ENCODE results near the gene TAGLN. TPM values are rescaled to one million over a fixed set of nuclear protein-coding genes. Genes with fewer than 3 reads are reported as not detected.

The TAGLN gene
- total and polyA plus RNA-seq, 9 of the 15 experiments (the other 6 are each of a cell fraction or from before 2014, with no cell fraction given) = 0.21 to 4.9 (median 1.1) TPM

DNA sequence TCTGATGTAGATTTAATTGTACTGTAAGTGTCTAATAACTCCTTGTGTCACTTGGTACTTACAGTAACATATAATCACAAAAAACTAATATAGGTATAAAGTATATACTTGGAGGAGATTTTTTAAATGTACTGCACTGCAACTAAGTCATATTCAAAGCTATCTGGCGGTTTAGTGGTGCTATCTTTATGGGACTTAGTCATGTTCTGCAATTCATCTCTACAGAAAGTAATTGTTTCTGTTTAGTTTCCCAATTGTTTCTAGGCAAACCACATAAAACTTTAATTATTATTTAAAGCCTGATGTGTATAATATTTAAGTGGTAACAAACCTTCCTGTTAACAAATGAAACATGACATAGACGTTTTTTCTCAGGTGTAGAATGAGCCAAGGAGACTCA, 47.1 kb upstream of the TAGLN start (continued):
- no peak for TF ChIP-seq ARID3B (CRISPR knock-in tag; IDR thresholded peaks at IDR 0.05; ENCODE audit: borderline replicate concordance)
- TF ChIP-seq ZNF282 (CRISPR knock-in tag; IDR thresholded peaks at IDR 0.05) = no peak

- 97% methylated on average over 5 of the region's 5 CpGs for WGBS (ENCODE audit: insufficient coverage, low coverage, missing lambda C conversion rate)
- in situ Hi-C loops (cut with MboI) = no loop called here
- H3K36me3 ChIP-seq (ENCODE audit: control insufficient read depth, insufficient read depth, low read length) = peaks cover 68% of the 10 kb centered on the region
Measured at GRCh38 chr11:117154468-117154867, 44.7 kb upstream of the TAGLN start.

More at GRCh38 chr11:117154468-117154867, 44.7 kb upstream of the TAGLN start:
- H3K9me1 ChIP-seq (ENCODE audit: control insufficient read depth, insufficient read depth, low read length) = no peaks in the 10 kb centered on the region
- H3K79me2 ChIP-seq (ENCODE audit: control insufficient read depth, insufficient read depth, low read length) = peaks cover 94% of the 10 kb centered on the region
- no TSS peak for BruUV-seq (replicated peaks)
- no peak for TF ChIP-seq PREB (CRISPR knock-in tag; IDR thresholded peaks at IDR 0.05)
- TF ChIP-seq ZNF76 (CRISPR knock-in tag; IDR thresholded peaks at IDR 0.05; ENCODE audit: borderline replicate concordance) = no peak
- TF ChIP-seq ZNF121 (CRISPR knock-in tag; conservative IDR thresholded peaks at IDR 0.05) = peak; percentile 25; the same call in 1 of the 2 replicates
- H3K27me3 ChIP-seq (ENCODE audit: control insufficient read depth in 2 of 2, insufficient read depth in 2 of 2, low read length in 2 of 2) = no peaks in the 10 kb centered on the region
- H4K20me1 ChIP-seq (replicated peaks; ENCODE audit: control insufficient read depth, insufficient read depth, low read length) = no peaks in the 10 kb centered on the region; the same call in 1 of the 2 replicates
- no peak overlapping the region for H3K9ac ChIP-seq (ENCODE audit: insufficient read depth in 1 of 2, low read depth in 2 of 2, low read length in 2 of 2)
- H3K4me1 ChIP-seq (replicated peaks in 1 of 2; ENCODE audit: control insufficient read depth in 2 of 2, insufficient read depth in 2 of 2, low read length in 2 of 2) = peaks cover 0 to 3% of the 10 kb centered on the region in 2 experiments; a peak in 3 of 5 replicates
- no peak overlapping the region for H2AFZ ChIP-seq (ENCODE audit: low read depth, low read length)
- FAIRE-seq = no peak
- DNase-seq (ENCODE audit: extremely low read depth in 1 of 4, low spot score in 3 of 4) = no peak
- no peak for ATAC-seq
- H3K9me3 ChIP-seq (replicated peaks; ENCODE audit: control insufficient read depth, insufficient read depth, low read depth, low read length) = no peaks in the 10 kb centered on the region
- intact Hi-C loops (cut with micrococcal nuclease) = no loop called here
- no peak overlapping the region for H3K27ac ChIP-seq (ENCODE audit: extremely low read depth, low read depth, low read length)
- ChIA-PET CTCF (ENCODE audit: low intra/inter-chr PET ratio) (no interaction called here), POLR2A (interaction anchor here (1.1 to 1.4 kb wide), 3 partner anchors 9 to 22 kb away, joined by 3 to 6 read pairs (median 4); no protein-coding TSS in a partner anchor)
- no peak overlapping the region for H3K4me3 ChIP-seq
- H3K4me2 ChIP-seq (ENCODE audit: insufficient read depth, low read length) = no peak overlapping the region

Data from K562 (cell line).